Measurements from ENCODE around the gene B3GNT7.

DNA sequence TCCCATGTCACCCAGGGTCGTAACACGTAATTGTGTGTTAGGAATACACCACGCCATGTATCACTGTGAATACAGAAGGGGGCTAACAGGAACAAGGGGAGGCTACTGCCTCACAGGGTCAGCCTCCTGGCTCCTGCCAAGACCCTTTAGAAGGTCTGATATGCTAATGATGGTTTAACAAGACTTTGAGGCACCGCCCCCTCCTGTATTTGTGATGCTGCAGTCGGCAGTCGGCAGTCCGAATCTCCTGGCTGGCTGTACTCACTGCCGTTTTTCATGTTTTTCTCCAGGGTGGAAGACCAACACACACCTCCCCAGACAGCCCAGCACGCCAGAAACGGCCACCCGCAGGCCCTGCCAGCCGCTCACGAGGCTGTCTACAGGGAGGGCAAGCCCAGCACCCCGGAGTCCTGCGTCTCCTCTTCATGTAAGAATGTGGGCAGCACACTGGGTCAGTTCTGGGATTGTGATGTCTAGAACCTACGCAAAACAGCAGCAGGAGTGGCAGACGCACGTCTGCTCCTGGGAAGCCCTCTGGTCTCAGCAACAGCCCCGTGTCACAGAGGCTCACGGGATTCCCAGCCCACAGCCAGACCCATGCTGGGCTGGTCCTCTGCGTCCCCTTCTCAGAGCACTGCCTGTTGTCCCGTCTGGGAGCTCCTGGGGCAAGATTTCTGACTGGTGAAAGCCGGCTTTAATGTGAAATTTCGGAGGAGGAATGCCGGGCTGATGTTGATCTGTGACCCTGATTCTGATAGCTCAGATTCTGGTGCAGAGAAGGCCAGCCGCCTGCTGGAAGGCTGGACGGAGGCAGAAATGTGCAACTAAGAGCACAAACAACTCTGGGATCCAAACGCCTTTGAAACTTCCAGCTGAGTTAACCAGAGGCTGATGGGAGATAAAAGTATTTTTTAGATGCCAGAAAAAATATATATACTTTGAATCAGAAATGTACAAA, 39.7 kb upstream of the B3GNT7 start:
- TF ChIP-seq, protein P1, sequence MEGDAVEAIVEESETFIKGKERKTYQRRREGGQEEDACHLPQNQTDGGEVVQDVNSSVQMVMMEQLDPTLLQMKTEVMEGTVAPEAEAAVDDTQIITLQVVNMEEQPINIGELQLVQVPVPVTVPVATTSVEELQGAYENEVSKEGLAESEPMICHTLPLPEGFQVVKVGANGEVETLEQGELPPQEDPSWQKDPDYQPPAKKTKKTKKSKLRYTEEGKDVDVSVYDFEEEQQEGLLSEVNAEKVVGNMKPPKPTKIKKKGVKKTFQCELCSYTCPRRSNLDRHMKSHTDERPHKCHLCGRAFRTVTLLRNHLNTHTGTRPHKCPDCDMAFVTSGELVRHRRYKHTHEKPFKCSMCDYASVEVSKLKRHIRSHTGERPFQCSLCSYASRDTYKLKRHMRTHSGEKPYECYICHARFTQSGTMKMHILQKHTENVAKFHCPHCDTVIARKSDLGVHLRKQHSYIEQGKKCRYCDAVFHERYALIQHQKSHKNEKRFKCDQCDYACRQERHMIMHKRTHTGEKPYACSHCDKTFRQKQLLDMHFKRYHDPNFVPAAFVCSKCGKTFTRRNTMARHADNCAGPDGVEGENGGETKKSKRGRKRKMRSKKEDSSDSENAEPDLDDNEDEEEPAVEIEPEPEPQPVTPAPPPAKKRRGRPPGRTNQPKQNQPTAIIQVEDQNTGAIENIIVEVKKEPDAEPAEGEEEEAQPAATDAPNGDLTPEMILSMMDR (IDR thresholded peaks at IDR 0.05; ENCODE audit: control extremely low read depth in 1 of 3, insufficient read depth in 1 of 3, low read depth in 1 of 3, low read length in 3 of 3): no peak
- no peak for TF ChIP-seq EP300 (IDR thresholded peaks at IDR 0.05; ENCODE audit: borderline replicate concordance in 1 of 2, low read depth in 2 of 2, low read length in 2 of 2)
- no peak for TF ChIP-seq JUND (IDR thresholded peaks at IDR 0.05; ENCODE audit: low read length)
- TF ChIP-seq EZH2 (IDR thresholded peaks at IDR 0.05; ENCODE audit: low read depth, low read length, severe bottlenecking): no peak
- TF ChIP-seq POLR2A (IDR thresholded peaks at IDR 0.05; ENCODE audit: control extremely low read depth in 1 of 2, low read depth in 2 of 2, low read length in 2 of 2): no peak
- TF ChIP-seq JUN (IDR thresholded peaks at IDR 0.05; ENCODE audit: low read depth, low read length): no peak
- no peak for TF ChIP-seq FOSL1 (IDR thresholded peaks at IDR 0.05; ENCODE audit: insufficient read depth, low read depth, low read length)
- TF ChIP-seq GABPA (IDR thresholded peaks at IDR 0.05; ENCODE audit: borderline replicate concordance, insufficient read depth, low read length): no peak
- no peak for TF ChIP-seq SP1 (IDR thresholded peaks at IDR 0.05; ENCODE audit: low read depth, low read length)
